AG09309 (cell line): ENCODE measurements around the gene NCOR1.

ENCODE experiments used
- DNase-seq: peaks from one replicate; pipeline ENCODE4 v3.0.0-alpha.2; 2010; ENCODE audit warnings: low read depth
- H3K4me3 ChIP-seq: 2 replicates; pipeline ENCODE4 v1.5.1; 2011; ENCODE audit warnings: mild to moderate bottlenecking, low read depth, low read length, moderate library complexity; ENCODE audit not compliant: control insufficient read depth
- CTCF ChIP-seq: IDR thresholded peaks from 2 replicates; pipeline ENCODE4 v1.5.1; 2011; ENCODE audit warnings: mild to moderate bottlenecking, low read depth, low read length, inconsistent platforms; ENCODE audit not compliant: insufficient read depth, control insufficient read depth; ENCODE audit errors: missing control alignments

The NCOR1 gene

GRCh38 chr17:16215273-16215964 is at the start of gene NCOR1:
TSS of gene NCOR1 (minus strand) at chr17:16215534. CDS start at chr17:16194569, 20,965 bp downstream.
- TF ChIP-seq CTCF: peak; percentile 34
- peak; percentile 64 for DNase-seq
- H3K4me3 ChIP-seq: peak within 1 kb of the TSS; percentile 49

DNA sequence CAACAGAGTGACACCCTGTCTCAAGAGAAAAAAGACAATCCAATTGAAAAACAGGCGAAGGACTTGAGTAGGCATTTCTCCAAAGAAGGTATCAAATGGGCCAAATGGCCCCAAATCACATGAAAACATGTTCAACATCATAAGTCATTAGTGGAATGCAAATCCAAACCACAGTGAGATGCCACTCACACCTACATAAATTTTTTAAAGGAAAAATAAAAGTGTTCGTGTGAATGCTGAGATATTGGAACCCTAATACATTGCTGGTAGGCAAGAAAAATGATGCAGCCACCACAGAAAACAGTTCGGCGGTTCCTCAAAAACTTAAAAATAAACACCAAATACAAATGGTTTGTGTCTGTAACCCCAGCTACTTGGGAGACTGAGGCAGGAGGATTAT is 46.9 kb upstream of the NCOR1 start:
- no peak for DNase-seq
- TF ChIP-seq CTCF: no peak
- H3K4me3 ChIP-seq: no peak overlapping the region

DNA sequence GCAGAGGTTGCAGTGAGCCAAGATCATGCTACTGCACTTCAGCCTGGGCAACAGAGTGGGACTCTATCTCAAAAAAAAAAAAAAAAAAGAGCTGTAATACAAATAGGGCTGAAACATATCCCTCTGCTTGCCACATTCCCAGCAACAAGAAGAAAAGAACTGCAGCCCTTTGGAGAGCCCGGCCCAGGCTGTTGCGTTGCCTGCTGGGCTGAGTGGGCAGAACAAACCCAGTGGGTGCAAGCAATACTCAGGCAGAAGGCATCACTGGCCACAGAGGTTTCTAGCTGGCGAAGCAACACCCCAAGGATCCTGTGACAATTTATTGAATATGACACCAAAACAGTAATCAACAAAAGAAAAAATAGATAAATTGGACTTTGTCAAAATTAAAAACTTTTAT is 45.7 kb upstream of the NCOR1 start:
- no peak for TF ChIP-seq CTCF
- H3K4me3 ChIP-seq: no peak overlapping the region
- DNase-seq: no peak

DNA sequence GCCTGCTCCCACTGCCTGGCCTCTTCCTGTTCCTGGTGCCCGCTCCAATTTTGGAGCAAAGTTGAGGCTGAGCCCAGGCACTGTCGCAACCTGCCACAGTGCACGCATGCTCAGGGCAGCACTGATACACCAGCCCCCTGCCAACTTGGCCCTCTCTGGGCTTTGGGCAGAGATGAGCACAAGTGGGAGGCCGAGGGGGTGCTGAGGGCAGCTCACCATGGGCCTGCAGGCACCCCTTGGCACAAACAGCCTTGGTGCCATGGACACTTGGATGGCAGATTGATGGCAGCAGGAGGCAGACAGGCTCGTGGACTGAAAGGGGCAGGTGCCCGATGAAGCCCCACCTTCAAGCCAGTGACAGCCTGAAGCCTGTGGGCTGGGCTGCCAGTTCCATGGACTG is 44.6 kb upstream of the NCOR1 start:
- H3K4me3 ChIP-seq: no peak overlapping the region
- no peak for TF ChIP-seq CTCF
- DNase-seq: no peak

DNA sequence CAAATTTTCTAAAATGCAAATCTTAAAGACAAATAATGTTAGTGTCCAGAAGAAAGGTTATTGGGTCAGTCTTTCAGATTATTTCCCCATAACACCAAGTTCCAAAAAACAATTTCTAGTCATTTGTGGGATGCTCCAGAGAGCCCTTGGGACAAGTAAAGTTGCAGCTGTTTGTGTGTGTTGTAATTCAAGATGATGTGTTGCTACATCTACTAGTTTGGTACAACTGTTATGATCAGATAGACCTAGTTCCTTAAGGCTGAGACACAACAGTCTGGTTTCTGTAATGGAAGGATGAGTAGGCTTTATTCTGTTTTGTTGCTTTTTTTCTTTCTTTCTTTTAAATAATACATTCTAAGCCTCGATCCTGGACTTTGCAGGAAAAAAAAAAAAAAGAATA is 43.6 kb upstream of the NCOR1 start:
- no peak for TF ChIP-seq CTCF
- H3K4me3 ChIP-seq: no peak overlapping the region
- no peak for DNase-seq

DNA sequence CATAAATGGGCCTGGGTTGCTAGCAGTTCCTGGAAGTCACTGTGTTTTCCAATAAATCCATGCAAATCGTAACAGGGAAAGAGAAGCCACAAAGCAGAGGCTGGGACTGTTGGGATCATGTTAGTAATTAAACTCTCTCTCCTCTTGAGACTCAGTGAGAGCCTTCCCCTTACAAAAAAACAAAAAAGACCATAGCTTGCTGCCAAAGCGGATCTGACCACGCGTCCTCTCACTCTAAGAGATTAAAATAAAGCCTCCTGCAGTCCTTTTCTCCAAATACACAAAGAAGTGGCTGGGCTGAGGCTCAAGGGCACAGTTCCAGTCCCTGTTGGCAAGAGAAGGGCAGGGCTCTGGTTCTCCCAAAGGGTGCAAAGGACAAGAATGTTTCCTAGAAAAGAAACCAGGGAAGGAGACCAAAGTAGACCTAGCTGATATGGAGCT is 40.2 kb upstream of the NCOR1 start:
- no peak for TF ChIP-seq CTCF
- peak; percentile 10 for DNase-seq
- H3K4me3 ChIP-seq: no peak overlapping the region; the same call in 1 of the 2 replicates

DNA sequence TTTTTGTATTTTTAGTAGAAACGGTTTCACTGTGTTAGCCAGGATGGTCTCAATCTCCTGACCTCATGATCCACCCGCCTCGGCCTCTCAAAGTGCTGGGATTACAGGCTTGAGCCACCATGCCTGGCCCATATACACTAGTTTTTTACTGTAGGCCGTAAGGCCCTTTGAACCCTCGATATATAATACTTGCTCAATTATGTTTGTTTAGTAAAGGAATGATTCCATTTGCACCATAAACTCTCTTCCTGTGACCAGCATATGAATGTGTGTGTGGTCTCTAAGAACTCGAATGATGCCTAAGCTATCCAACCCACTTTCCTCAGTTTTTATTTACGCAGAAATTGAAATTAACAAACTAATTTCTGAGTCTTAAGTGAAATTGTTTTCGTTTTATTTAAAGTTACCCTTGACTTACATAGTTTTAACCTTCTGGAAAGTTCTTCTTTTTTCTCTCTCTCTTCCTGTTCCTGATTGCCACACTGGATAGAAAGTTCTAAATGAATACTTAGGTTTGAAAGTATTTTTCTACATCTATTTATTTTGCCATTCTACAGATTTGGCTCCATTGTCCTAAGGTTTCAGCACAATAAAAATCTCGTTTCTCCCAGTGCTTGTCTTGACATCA is 39.6 kb upstream of the NCOR1 start:
- no peak for DNase-seq
- no peak overlapping the region for H3K4me3 ChIP-seq
- TF ChIP-seq CTCF: no peak
